K562 (cell line): ENCODE measurements around the gene GALNS. TPM values are rescaled to one million over a fixed set of nuclear protein-coding genes. Genes with fewer than 3 reads are reported as not detected.

Source experiments
- ATAC-seq: fragments of 200-7000 bp; cut with Tn5 transposase; 3 replicates; pipeline ENCODE4 v1.9.1; 2020; ENCODE audit warnings: moderate library complexity
- BruUV-seq: library from RNA; stranded (reverse); fragments of 400-500 nt; replicated peaks from 2 replicates; lab custom pipeline; 2021; lab: Mats Ljungman, UMichigan
- CTCF ChIA-PET: fragments of 300-600 bp; formaldehyde crosslinking; extraction: SDS; loops from one replicate; lab custom pipeline; 2021; ENCODE audit warnings: low intra/inter-chr PET ratio; lab: Yijun Ruan, JAX
- POLR2A ChIA-PET: fragments of 300-600, 350-650 bp; sonication (Branson Sonifier 250); formaldehyde crosslinking; extraction: SDS; loops from one replicate; lab custom pipeline; 2021; ENCODE audit warnings: antibody characterized with exemption, inconsistent platforms; lab: Yijun Ruan, JAX
- DNase-seq, 4 experiments: peaks; one replicate each; pipeline versions ENCODE4 v3.0.0 to v3.0.0-alpha.2; 2011 to 2018; ENCODE audit warnings: low spot score in 3 of 4, mixed read lengths in 3 of 4; ENCODE audit errors: extremely low read depth in 1 of 4
- FAIRE-seq: peaks from 2 replicates; lab custom pipeline; 2011; peaks lifted over from hg19 to GRCh38; lab: Jason Lieb, UNC
- H2AFZ ChIP-seq: 2 replicates; pipeline ENCODE4 v1.6.0; 2011; ENCODE audit warnings: low read depth, low read length, control low read depth, inconsistent platforms
- H3K27ac ChIP-seq: fragments of 200-600 bp; 3 replicates; pipeline ENCODE4 v1.8.0; 2011; ENCODE audit warnings: low read depth, mild to moderate bottlenecking, control low read depth, inconsistent platforms, low read length, moderate library complexity, mixed read lengths; ENCODE audit errors: extremely low read depth
- H3K27me3 ChIP-seq, 2 experiments: fragments of 300-600 bp in 1 of 2; 2 replicates in 1 of 2; 3 replicates in 1 of 2; pipeline versions ENCODE4 v1.6.0 to v1.8.0; 2011; ENCODE audit warnings: inconsistent platforms in 2 of 2, low read length in 2 of 2, mild to moderate bottlenecking in 1 of 2, mixed read lengths in 1 of 2, moderate library complexity in 1 of 2; ENCODE audit not compliant: control insufficient read depth in 2 of 2, insufficient read depth in 2 of 2
- H3K36me3 ChIP-seq: fragments of 300-600 bp; 3 replicates; pipeline ENCODE4 v1.8.0; 2011; ENCODE audit warnings: mild to moderate bottlenecking, low read length, inconsistent platforms; ENCODE audit not compliant: control insufficient read depth, insufficient read depth
- H3K4me1 ChIP-seq, 2 experiments: fragments of 200-600 bp in 1 of 2; replicated peaks in 1 of 2; 2 replicates in 1 of 2; 3 replicates in 1 of 2; pipeline versions ENCODE4 v1.5.1 to v1.8.0; 2011; ENCODE audit warnings: inconsistent platforms in 2 of 2, low read length in 2 of 2, mild to moderate bottlenecking in 1 of 2, mixed read lengths in 1 of 2, moderate library complexity in 1 of 2; ENCODE audit not compliant: control insufficient read depth in 2 of 2, insufficient read depth in 2 of 2
- H3K4me2 ChIP-seq: 2 replicates; pipeline ENCODE4 v1.6.1; 2011; ENCODE audit warnings: low read length, control low read depth, inconsistent platforms, mixed read lengths; ENCODE audit not compliant: insufficient read depth
- H3K4me3 ChIP-seq: fragments of 200-600 bp; sonication (generic), shearing (Covaris generic); 2 replicates; pipeline ENCODE4 v1.5.1; 2016; ENCODE audit warnings: control low read depth, inconsistent platforms
- H3K79me2 ChIP-seq: fragments of 200-600 bp; 3 replicates; pipeline ENCODE4 v1.8.0; 2011; ENCODE audit warnings: low read length, inconsistent platforms; ENCODE audit not compliant: control insufficient read depth, insufficient read depth
- H3K9ac ChIP-seq, 2 experiments: 2 replicates each; pipeline versions ENCODE4 v1.6.0 to v1.6.1; 2011; ENCODE audit warnings: low read depth in 2 of 2, low read length in 2 of 2, control low read depth in 1 of 2, inconsistent platforms in 1 of 2, mild to moderate bottlenecking in 1 of 2, mixed read lengths in 1 of 2; ENCODE audit not compliant: insufficient read depth in 1 of 2
- H3K9me1 ChIP-seq: one replicate; pipeline ENCODE4 v1.6.0; 2011; ENCODE audit warnings: inconsistent platforms, mild to moderate bottlenecking, low read length, moderate library complexity; ENCODE audit not compliant: control insufficient read depth, insufficient read depth
- H3K9me3 ChIP-seq: replicated peaks from 2 replicates; pipeline ENCODE4 v1.5.1; 2011; ENCODE audit warnings: low read depth, low read length, inconsistent platforms; ENCODE audit not compliant: control insufficient read depth, insufficient read depth
- H4K20me1 ChIP-seq: replicated peaks from 2 replicates; pipeline ENCODE4 v1.6.1; 2011; ENCODE audit warnings: low read length, inconsistent platforms, mixed read lengths; ENCODE audit not compliant: control insufficient read depth, insufficient read depth
- ARNT ChIP-seq, 2 experiments: fragments of 450-650 bp; IDR thresholded peaks; 2 replicates each; pipeline ENCODE4 v1.6.1; 2016; ENCODE audit warnings: mild to moderate bottlenecking in 1 of 2
- BHLHE40 ChIP-seq: IDR thresholded peaks from 2 replicates; pipeline ENCODE4 v1.6.1; 2011; ENCODE audit warnings: low read length, improper control_type of control experiment
- CEBPB ChIP-seq: fragments of 450-650 bp; IDR thresholded peaks from 2 replicates; pipeline ENCODE4 v1.6.1; 2016; ENCODE audit warnings: missing genetic modification characterization, missing compliant biosample characterization
- HDAC2 ChIP-seq: fragments of 450-650 bp; IDR thresholded peaks from 2 replicates; pipeline ENCODE4 v1.6.1; 2016; ENCODE audit warnings: mild to moderate bottlenecking
- HES1 ChIP-seq: fragments of 450-650 bp; IDR thresholded peaks from 2 replicates; pipeline ENCODE4 v1.6.1; 2016; ENCODE audit warnings: low read depth, mild to moderate bottlenecking, moderate library complexity
- MYBL2 ChIP-seq, 2 experiments: fragments of 450-650 bp in 1 of 2; sonication (generic) in 1 of 2; formaldehyde crosslinking in 1 of 2; IDR thresholded peaks; 2 replicates each; pipeline versions ENCODE4 v1.6.1 to v1.8.1; 2017 to 2022; ENCODE audit warnings: borderline replicate concordance in 1 of 2, inconsistent platforms in 1 of 2, low read depth in 1 of 2, mild to moderate bottlenecking in 1 of 2, missing genetic modification reagents in 1 of 2, moderate library complexity in 1 of 2
- NELFE ChIP-seq: IDR thresholded peaks from 2 replicates; pipeline ENCODE4 v1.6.1; 2011; ENCODE audit warnings: mild to moderate bottlenecking; ENCODE audit not compliant: insufficient read depth, insufficient read length
- NR1H2 ChIP-seq: sonication (generic); formaldehyde crosslinking; IDR thresholded peaks from 2 replicates; pipeline ENCODE4 v1.4.0; 2020; ENCODE audit warnings: mild to moderate bottlenecking, missing genetic modification reagents
- PHF20 ChIP-seq: fragments of 450-650 bp; IDR thresholded peaks from 2 replicates; pipeline ENCODE4 v1.6.1; 2018; ENCODE audit not compliant: partially characterized antibody
- SRSF1 ChIP-seq: fragments of 200-400 bp; formaldehyde crosslinking; IDR thresholded peaks from 2 replicates; pipeline ENCODE4 v1.6.1; 2017; ENCODE audit warnings: mild to moderate bottlenecking, low read depth, low read length, moderate library complexity
- TGIF2 ChIP-seq: sonication (generic); formaldehyde crosslinking; IDR thresholded peaks from 2 replicates; pipeline ENCODE4 v1.8.1; 2022; ENCODE audit warnings: mild to moderate bottlenecking, missing genetic modification reagents, moderate library complexity
- THRB ChIP-seq: fragments of 450-650 bp; formaldehyde crosslinking; conservative IDR thresholded peaks from 2 replicates; pipeline ENCODE4 v1.4.0; 2022; ENCODE audit warnings: mild to moderate bottlenecking, missing genetic modification characterization
- ZBTB1 ChIP-seq: sonication (generic); formaldehyde crosslinking; IDR thresholded peaks from 2 replicates; pipeline ENCODE4 v1.8.1; 2023; ENCODE audit warnings: missing genetic modification reagents, low read depth, mild to moderate bottlenecking, borderline replicate concordance
- ZBTB5 ChIP-seq: fragments of 450-650 bp; IDR thresholded peaks from 2 replicates; pipeline ENCODE4 v1.6.1; 2017; ENCODE audit warnings: antibody characterized with exemption
- ZNF23 ChIP-seq: fragments of 250-450 bp; sonication (Bioruptor Pico); IDR thresholded peaks from 2 replicates; pipeline ENCODE4 v1.4.0; 2020; ENCODE audit warnings: mild to moderate bottlenecking
- ZNF41 ChIP-seq: fragments of 250-450 bp; sonication (Bioruptor Pico); conservative IDR thresholded peaks from 2 replicates; pipeline ENCODE4 v1.4.0; 2020; ENCODE audit warnings: mild to moderate bottlenecking
- ZNF586 ChIP-seq: fragments of 450-650 bp; formaldehyde crosslinking; conservative IDR thresholded peaks from 2 replicates; pipeline ENCODE4 v1.4.0; 2020; ENCODE audit warnings: mild to moderate bottlenecking, moderate library complexity
- ZNF695 ChIP-seq: fragments of 450-650 bp; formaldehyde crosslinking; IDR thresholded peaks from 2 replicates; pipeline ENCODE4 v1.4.0; 2020; ENCODE audit warnings: mild to moderate bottlenecking, moderate library complexity
- WGBS: fragments of 100-300 bp; shearing (Covaris generic); methylation state at CpG from one replicate; pipeline ENCODE4 v1.1.6; 2016; ENCODE audit warnings: low coverage, mixed read lengths; ENCODE audit not compliant: insufficient coverage; ENCODE audit errors: missing lambda C conversion rate; 5-methylcytosine and 5-hydroxymethylcytosine counted together
- in situ Hi-C: fragments of 300-500 bp; cut with MboI; formaldehyde crosslinking; loops from 4 replicates; pipeline ENCODE4 v1.15.0; 2018; ENCODE audit warnings: inconsistent platforms, mixed read lengths
- intact Hi-C: fragments of 100-400 bp; cut with micrococcal nuclease; formaldehyde crosslinking; loops from 2 replicates; pipeline ENCODE4 v1.14.2; 2022
- polyA plus RNA-seq, 8 experiments: library from polyadenylated mRNA; depleted of rRNA in 4 of 8; stranded (reverse) in 5 of 8; unstranded in 3 of 8; fragments of >200 nt; fragmentation: Nextera tagmentation in 2 of 8; fragmentation: Illumina TruSeq in 1 of 8; extraction: Ambion mirVana in 2 of 8; extraction: Trizol in 1 of 8; gene quantifications; 2 replicates each; pipeline versions ENCODE4 v1.2.1 to v1.2.3, GENCODE V29; 2011 to 2014; ENCODE audit warnings: inconsistent platforms in 1 of 8, missing spikeins in 1 of 8
- total RNA-seq, 7 experiments: library from RNA; depleted of rRNA in 6 of 7; stranded (reverse); fragments of >200 nt in 6 of 7; fragmentation: Illumina TruSeq in 2 of 7; extraction: Trizol in 2 of 7; gene quantifications; 2 replicates each; pipeline versions ENCODE4 v1.2.1 to v1.2.3, GENCODE V29; 2011 to 2021; ENCODE audit warnings: low replicate concordance in 1 of 7

Gene GALNS
- total and polyA plus RNA-seq, 9 of the 15 experiments (the other 6 are each of a cell fraction or from before 2014, with no cell fraction given), result 0.38 to 13.2 (median 4.3) TPM

GRCh38 chr16:88861359-88861758 lies 4.6 kb upstream of the GALNS start (continued):
- TF ChIP-seq ARNT (IDR thresholded peaks at IDR 0.05), result no peak
- no peak for TF ChIP-seq ZNF695 (CRISPR knock-in tag)
- TF ChIP-seq ZBTB5, result no peak

GRCh38 chr16:88859381-88860091 lies 2.8 kb upstream of the GALNS start:
- H3K9me1 ChIP-seq, result peaks cover 2% of the 10 kb centered on the region
- no peak overlapping the region for H3K4me2 ChIP-seq
- no peaks in the 10 kb centered on the region; the same call in 1 of the 2 replicates for H4K20me1 ChIP-seq
- H3K4me1 ChIP-seq, result peaks cover 8 to 50% of the 10 kb centered on the region in 2 experiments; a peak in 4 of 5 replicates
- peak overlapping the region in 1 of 2 experiments; percentile 41; a peak in 1 of 4 replicates for H3K9ac ChIP-seq
- FAIRE-seq (no peak), ATAC-seq (no peak), DNase-seq (no peak)
- H3K27ac ChIP-seq, result no peak overlapping the region
- peaks cover 42% of the 10 kb centered on the region; the same call in 2 of the 3 replicates for H3K36me3 ChIP-seq
- H3K9me3 ChIP-seq, result no peaks in the 10 kb centered on the region
- no peak overlapping the region for H2AFZ ChIP-seq
- no TSS peak for BruUV-seq
- CTCF ChIA-PET, result no interaction called here
- no peaks in the 10 kb centered on the region for H3K27me3 ChIP-seq
- H3K79me2 ChIP-seq, result peaks cover 23% of the 10 kb centered on the region
- intact Hi-C loops, result no loop called here
- POLR2A ChIA-PET, result interaction anchor here (0.7 kb wide), 2 partner anchors 8 to 105 kb away, joined by 4 to 5 read pairs; no protein-coding TSS in a partner anchor
- 90% methylated on average over 20 of the region's 20 CpGs for WGBS
- in situ Hi-C loops, result no loop called here
- no peak overlapping the region for H3K4me3 ChIP-seq
- TF ChIP-seq BHLHE40 (no peak), ZNF41 (CRISPR knock-in tag) (no peak), HES1 (no peak), NR1H2 (no peak), TGIF2 (CRISPR knock-in tag) (no peak), SRSF1 (no peak), CEBPB (tag) (no peak), ZBTB1 (CRISPR knock-in tag) (no peak), PHF20 (no peak), ZNF695 (CRISPR knock-in tag) (no peak), NELFE (no peak), HDAC2 (no peak), MYBL2 (IDR thresholded peaks at IDR 0.05; ENCODE audit: low read depth) (no peak), MYBL2 (CRISPR knock-in tag; IDR thresholded peaks at IDR 0.05; ENCODE audit: borderline replicate concordance) (no peak), ZNF586 (CRISPR knock-in tag) (no peak), THRB (CRISPR knock-in tag) (no peak), ZNF23 (CRISPR knock-in tag) (no peak)
